Activated naive CD8-positive, alpha-beta T cell treated with anti-CD3 and anti-CD28 coated beads, Interleukin-2, amount 10 ng/mL, durations not matched to agents 7 days and 5 days (primary cell): ENCODE measurements around the gene CACTIN. TPM values are rescaled to one million over a fixed set of nuclear protein-coding genes. Genes with fewer than 3 reads are reported as not detected.
"Not testable (repeated sequence)": the region's sequence is repeated elsewhere in the genome, so short reads cannot be mapped to it uniquely, and the experiment has no call there.

Source experiments
- ATAC-seq: fragments of 150-1000 bp; cut with Tn5 transposase; one replicate; pipeline ENCODE4 v1.10.0; 2021; ENCODE audit warnings: low read depth, moderate library complexity
- POLR2A ChIA-PET: fragments of 350-600 bp; sonication (Branson Sonifier 250); formaldehyde crosslinking; loops from one replicate; lab custom pipeline; 2021; ENCODE audit warnings: antibody characterized with exemption; lab: Charles Lee
- DNase-seq: peaks from one replicate; pipeline ENCODE4 v3.0.0; 2021
- H3K27ac Mint-ChIP-seq: one replicate; pipeline ENCODE4 v1.8.0; 2022; ENCODE audit warnings: mild to moderate bottlenecking, mixed read lengths
- H3K27me3 Mint-ChIP-seq: one replicate; pipeline ENCODE4 v1.8.0; 2022; ENCODE audit warnings: mild to moderate bottlenecking, moderate library complexity, mixed read lengths
- H3K36me3 Mint-ChIP-seq: one replicate; pipeline ENCODE4 v1.8.0; 2021; ENCODE audit warnings: mild to moderate bottlenecking, mixed read lengths
- H3K4me1 Mint-ChIP-seq: one replicate; pipeline ENCODE4 v1.8.0; 2021; ENCODE audit warnings: mixed read lengths
- H3K4me3 Mint-ChIP-seq: one replicate; pipeline ENCODE4 v1.8.0; 2022; ENCODE audit warnings: mild to moderate bottlenecking, moderate library complexity, mixed read lengths
- H3K9me3 Mint-ChIP-seq: one replicate; pipeline ENCODE4 v1.8.0; 2021; ENCODE audit warnings: mixed read lengths
- total RNA-seq, 2 experiments: library from RNA; stranded (reverse); gene quantifications; one replicate each; pipeline ENCODE4 v1.2.3, GENCODE V29; 2021

CACTIN gene
- total RNA-seq, 2 experiments from 2014 or later, result 36.8 to 40.8 TPM

- H3K27me3 Mint-ChIP-seq, H3K27ac Mint-ChIP-seq, H3K9me3 Mint-ChIP-seq, DNase-seq, ATAC-seq, H3K36me3 Mint-ChIP-seq, H3K4me1 Mint-ChIP-seq, H3K4me3 Mint-ChIP-seq, POLR2A ChIA-PET: not testable (repeated sequence)
Measured at GRCh38 chr19:3584036-3584802, 42.4 kb downstream of the CACTIN start.

GRCh38 chr19:3581792-3582191 is 44.8 kb downstream of the CACTIN start:
- H3K9me3 Mint-ChIP-seq, H3K27me3 Mint-ChIP-seq, H3K4me3 Mint-ChIP-seq, H3K27ac Mint-ChIP-seq, H3K4me1 Mint-ChIP-seq, H3K36me3 Mint-ChIP-seq, ATAC-seq, DNase-seq: not testable (repeated sequence)
- POLR2A ChIA-PET, result interaction anchor here (1.2 kb wide), 1 partner anchor 25 kb away, joined by 3 read pairs; no protein-coding TSS in a partner anchor

GRCh38 chr19:3580156-3580934 is 46.2 kb downstream of the CACTIN start:
- Mint-ChIP-seq H3K9me3 (no peaks in the 10 kb centered on the region), H3K4me3 (no peak overlapping the region), H3K27ac (no peak overlapping the region), H3K27me3 (peaks cover 3% of the 10 kb centered on the region), H3K36me3 (no peaks in the 10 kb centered on the region), H3K4me1 (peaks cover 1% of the 10 kb centered on the region)
- POLR2A ChIA-PET, result interaction anchor here (0.7 kb wide), 1 partner anchor 80 kb away, joined by 3 read pairs; no protein-coding TSS in a partner anchor
- ATAC-seq, result no peak
- no peak for DNase-seq

- Mint-ChIP-seq H3K4me3 (no peak overlapping the region), H3K9me3 (no peaks in the 10 kb centered on the region), H3K4me1 (peaks cover 4% of the 10 kb centered on the region), H3K36me3 (peaks cover 2% of the 10 kb centered on the region), H3K27me3 (peaks cover 1% of the 10 kb centered on the region), H3K27ac (no peak overlapping the region)
- ATAC-seq (no peak), DNase-seq (no peak)
- POLR2A ChIA-PET, result no interaction called here
Measured at GRCh38 chr19:3578390-3578789, 48.2 kb downstream of the CACTIN start.

GRCh38 chr19:3577723-3578344 is 48.8 kb downstream of the CACTIN start:
- H3K27ac Mint-ChIP-seq, result no peak overlapping the region
- peaks cover 2% of the 10 kb centered on the region for H3K36me3 Mint-ChIP-seq
- DNase-seq (peak; percentile 33), ATAC-seq (no peak)
- peaks cover 4% of the 10 kb centered on the region for H3K4me1 Mint-ChIP-seq
- POLR2A ChIA-PET, result no interaction called here
- no peaks in the 10 kb centered on the region for H3K9me3 Mint-ChIP-seq
- H3K4me3 Mint-ChIP-seq, result no peak overlapping the region
- H3K27me3 Mint-ChIP-seq, result no peaks in the 10 kb centered on the region

- no peak for ATAC-seq
- Mint-ChIP-seq H3K27ac (no peak overlapping the region), H3K36me3 (peaks cover 2% of the 10 kb centered on the region), H3K27me3 (no peaks in the 10 kb centered on the region), H3K4me1 (peaks cover 7% of the 10 kb centered on the region), H3K9me3 (no peaks in the 10 kb centered on the region), H3K4me3 (no peak overlapping the region)
- no peak for DNase-seq
- POLR2A ChIA-PET, result no interaction called here
Measured at GRCh38 chr19:3576696-3577443, 49.7 kb downstream of the CACTIN start.

- POLR2A ChIA-PET, result interaction anchor here (0.7 to 1.3 kb wide), 2 partner anchors 22 to 187 kb away, joined by 3 to 4 read pairs; partner anchors contain the start of gene MRPL54
- ATAC-seq (no peak), DNase-seq (no peak)
- Mint-ChIP-seq H3K36me3 (peaks cover 2% of the 10 kb centered on the region), H3K4me1 (peaks cover 9% of the 10 kb centered on the region), H3K9me3 (no peaks in the 10 kb centered on the region), H3K4me3 (no peak overlapping the region), H3K27ac (no peak overlapping the region), H3K27me3 (no peaks in the 10 kb centered on the region)
Measured at GRCh38 chr19:3575949-3576673, 50.5 kb downstream of the CACTIN start.

GRCh38 chr19:3575260-3575741 is 51.3 kb downstream of the CACTIN start:
- POLR2A ChIA-PET, result interaction anchor here (0.7 to 1.3 kb wide), 4 partner anchors 21 to 1392 kb away, joined by 3 to 5 read pairs (median 4); partner anchors contain the start of gene MRPL54
- peak; percentile 36 for DNase-seq
- no peaks in the 10 kb centered on the region for H3K27me3 Mint-ChIP-seq
- no peak overlapping the region for H3K27ac Mint-ChIP-seq
- no peaks in the 10 kb centered on the region for H3K9me3 Mint-ChIP-seq
- peaks cover 9% of the 10 kb centered on the region for H3K4me1 Mint-ChIP-seq
- no peak overlapping the region for H3K4me3 Mint-ChIP-seq
- no peak for ATAC-seq
- H3K36me3 Mint-ChIP-seq, result peaks cover 2% of the 10 kb centered on the region

- peaks cover 8% of the 10 kb centered on the region for H3K4me1 Mint-ChIP-seq
- H3K9me3 Mint-ChIP-seq, result no peaks in the 10 kb centered on the region
- ATAC-seq (no peak), DNase-seq (peak; percentile 90)
- peaks cover 2% of the 10 kb centered on the region for H3K36me3 Mint-ChIP-seq
- peak overlapping the region; percentile 79 for H3K4me3 Mint-ChIP-seq
- H3K27me3 Mint-ChIP-seq, result no peaks in the 10 kb centered on the region
- POLR2A ChIA-PET, result interaction anchor here (0.7 to 1.2 kb wide), 6 partner anchors 17 to 1391 kb away, joined by 3 to 8 read pairs (median 4); no protein-coding TSS in a partner anchor
- H3K27ac Mint-ChIP-seq, result peak overlapping the region; percentile 70
Measured at GRCh38 chr19:3573858-3574637, 52.5 kb downstream of the CACTIN start.

GRCh38 chr19:3573162-3573857 is 53.3 kb downstream of the CACTIN start:
- POLR2A ChIA-PET, result interaction anchor here (0.9 to 1.2 kb wide), 4 partner anchors 17 to 28 kb away, joined by 3 to 8 read pairs (median 4); no protein-coding TSS in a partner anchor
- no peaks in the 10 kb centered on the region for H3K9me3 Mint-ChIP-seq
- peaks cover 2% of the 10 kb centered on the region for H3K36me3 Mint-ChIP-seq
- peak overlapping the region; percentile 79 for H3K4me3 Mint-ChIP-seq
- no peaks in the 10 kb centered on the region for H3K27me3 Mint-ChIP-seq
- DNase-seq (peak; percentile 78), ATAC-seq (peak; percentile 9)
- H3K27ac Mint-ChIP-seq, result peak overlapping the region; percentile 70
- peaks cover 8% of the 10 kb centered on the region for H3K4me1 Mint-ChIP-seq

GRCh38 chr19:3572855-3573161 is 53.8 kb downstream of the CACTIN start, which contains the start of gene HMG20B:
Gene HMG20B (plus strand): TSS chr19:3572944. CDS start chr19:3573310, 366 bp downstream.
- Mint-ChIP-seq H3K9me3 (no peaks in the 10 kb centered on the region), H3K4me3 (peak within 1 kb of the TSS; percentile 79), H3K4me1 (peaks cover 8% of the 10 kb centered on the region), H3K27ac (peak within 1 kb of the TSS; percentile 70), H3K27me3 (no peaks in the 10 kb centered on the region), H3K36me3 (peaks cover 2% of the 10 kb centered on the region)
- no peak for DNase-seq
- ATAC-seq, result no peak
- POLR2A ChIA-PET, result no interaction called here
